B cell (primary cell): ENCODE results near the gene MGAT1. TPM values are rescaled to one million over a fixed set of nuclear protein-coding genes. Genes with fewer than 3 reads are reported as not detected.

Experiments
- ATAC-seq: fragments of 200-7000 bp; cut with Tn5 transposase; one replicate; pipeline ENCODE4 v1.10.0; 2021; ENCODE audit warnings: low read depth, mild to moderate bottlenecking, moderate number of reproducible peaks, moderate library complexity
- CTCF ChIA-PET: fragments of 350-600 bp; sonication (Branson Sonifier 250); formaldehyde crosslinking; loops from one replicate; lab custom pipeline; 2021; ENCODE audit warnings: antibody characterized with exemption, inconsistent platforms; lab: Charles Lee
- POLR2A ChIA-PET: fragments of 350-600 bp; sonication (Branson Sonifier 250); formaldehyde crosslinking; loops from one replicate; lab custom pipeline; 2021; ENCODE audit warnings: antibody characterized with exemption; lab: Charles Lee
- DNase-seq: peaks from one replicate; pipeline ENCODE4 v3.0.0; 2013
- H2AFZ ChIP-seq: 2 replicates; pipeline ENCODE4 v1.6.1; 2012; ENCODE audit warnings: mild to moderate bottlenecking, low read depth, low read length; ENCODE audit not compliant: insufficient read depth, poor library complexity, severe bottlenecking
- H3K27ac ChIP-seq, 2 donors: 1 replicate in 1 of 2; 2 replicates in 1 of 2; pipeline ENCODE4 v1.5.1; 2012 to 2013; ENCODE audit warnings: low read length in 2 of 2, mild to moderate bottlenecking in 2 of 2, moderate library complexity in 1 of 2
- H3K27me3 ChIP-seq, 4 experiments: fragments of 200-600 bp in 1 of 4; sonication (generic) in 1 of 4; replicated peaks in 1 of 4; 1 replicate in 2 of 4; 2 replicates in 2 of 4; pipeline versions ENCODE4 v1.6.1 to v1.7.0; 2013 to 2016; ENCODE audit warnings: low read length in 3 of 4, mild to moderate bottlenecking in 2 of 4, mixed read lengths in 1 of 4, moderate library complexity in 1 of 4; ENCODE audit not compliant: insufficient read depth in 4 of 4, control insufficient read depth in 3 of 4; ENCODE audit errors: control extremely low read depth in 1 of 4
- H3K36me3 ChIP-seq, 2 experiments: replicated peaks in 1 of 2; 1 replicate in 1 of 2; 2 replicates in 1 of 2; pipeline versions ENCODE4 v1.6.1 to v1.7.1; 2013; ENCODE audit warnings: low read length in 1 of 2; ENCODE audit not compliant: insufficient read depth in 2 of 2, control insufficient read depth in 1 of 2; ENCODE audit errors: control extremely low read depth in 1 of 2, extremely low read depth in 1 of 2
- H3K4me1 ChIP-seq, 2 donors: fragments of 200-600 bp in 1 of 2; sonication (generic) in 1 of 2; 1 replicate in 1 of 2; 2 replicates in 1 of 2; pipeline versions ENCODE4 v1.5.1 to v1.6.1; 2013 to 2017; ENCODE audit warnings: low read length in 2 of 2; ENCODE audit not compliant: control insufficient read depth in 2 of 2, insufficient read depth in 2 of 2
- H3K4me2 ChIP-seq: replicated peaks from 2 replicates; pipeline ENCODE3; 2012; ENCODE audit warnings: mild to moderate bottlenecking, low read depth, low read length; ENCODE audit not compliant: poor library complexity, severe bottlenecking
- H3K4me3 ChIP-seq, 5 experiments: fragments of 200-600 bp in 1 of 5; sonication (generic) in 1 of 5; 1 replicate in 3 of 5; 2 replicates in 2 of 5; pipeline versions ENCODE4 v1.5.1 to v1.7.0; 2011 to 2016; ENCODE audit warnings: low read length in 4 of 5, mild to moderate bottlenecking in 4 of 5, low read depth in 2 of 5, control low read depth in 1 of 5, moderate library complexity in 1 of 5; ENCODE audit not compliant: insufficient read depth in 1 of 5; ENCODE audit errors: control extremely low read depth in 1 of 5, extremely low read depth in 1 of 5
- H3K79me2 ChIP-seq: fragments of 200-600 bp; sonication (generic); one replicate; pipeline ENCODE4 v1.6.0; 2016; ENCODE audit warnings: low read length; ENCODE audit not compliant: control insufficient read depth, insufficient read depth
- H3K9ac ChIP-seq: fragments of 200-600 bp; sonication (generic); 2 replicates; pipeline ENCODE4 v1.6.1; 2017; ENCODE audit warnings: mild to moderate bottlenecking, low read length, moderate library complexity
- H3K9me3 ChIP-seq, 3 donors: one replicate each; pipeline versions ENCODE4 v1.6.1 to v1.7.1; 2013; ENCODE audit warnings: low read length in 2 of 3; ENCODE audit not compliant: control insufficient read depth in 2 of 3, insufficient read depth in 1 of 3; ENCODE audit errors: control extremely low read depth in 1 of 3
- H4K20me1 ChIP-seq: 2 replicates; pipeline ENCODE4 v1.6.0; 2012; ENCODE audit warnings: mild to moderate bottlenecking, low read length; ENCODE audit not compliant: insufficient read depth, control insufficient read depth, poor library complexity, severe bottlenecking
- H3K27ac Mint-ChIP-seq: one replicate; pipeline ENCODE4 v1.8.0; 2021; ENCODE audit warnings: mixed read lengths
- H3K27me3 Mint-ChIP-seq: one replicate; pipeline ENCODE4 v1.8.0; 2021; ENCODE audit warnings: mixed read lengths
- H3K4me1 Mint-ChIP-seq: one replicate; pipeline ENCODE4 v1.8.0; 2021; ENCODE audit warnings: mixed read lengths
- H3K4me3 Mint-ChIP-seq: one replicate; pipeline ENCODE4 v1.8.0; 2021; ENCODE audit warnings: mixed read lengths
- H3K9me3 Mint-ChIP-seq: one replicate; pipeline ENCODE4 v1.8.0; 2022; ENCODE audit warnings: mixed read lengths; ENCODE audit not compliant: insufficient read depth
- EZH2 ChIP-seq: IDR thresholded peaks from 2 replicates; pipeline ENCODE4 v1.6.1; 2012; ENCODE audit warnings: borderline replicate concordance, low read depth, mild to moderate bottlenecking, moderate library complexity, low read length; ENCODE audit not compliant: insufficient read depth, poor library complexity, severe bottlenecking
- WGBS: methylation state at CpG from one replicate; pipeline ENCODE4 v1.1.5; 2013; ENCODE audit warnings: missing lambda C conversion rate; ENCODE audit not compliant: insufficient coverage; 5-methylcytosine and 5-hydroxymethylcytosine counted together
- intact Hi-C: fragments of 100-400 bp; cut with micrococcal nuclease; formaldehyde crosslinking; loops from one replicate; pipeline ENCODE4 v1.10.0; 2022
- polyA plus RNA-seq: library from polyadenylated mRNA; depleted of rRNA; stranded (reverse); fragments of >200 nt; gene quantifications from 2 replicates; pipeline ENCODE4 v1.2.3, GENCODE V29; 2012
- total RNA-seq, 2 donors: library from RNA; stranded (reverse); fragments of 120-200 nt in 1 of 2; gene quantifications; 1 replicate in 1 of 2; 2 replicates in 1 of 2; pipeline versions ENCODE4 v1.2.3 to v1.2.4, GENCODE V29; 2013 to 2022
- TF ChIP-seq, protein P1 (sequence below): fragments of 200-600 bp; IDR thresholded peaks from one replicate; pipeline ENCODE4 v1.8.0; 2022; ENCODE audit warnings: antibody characterized with exemption, mild to moderate bottlenecking

MGAT1 gene
- total and polyA plus RNA-seq, 2 donors (not counting 1 experiment from before 2014, with no cell fraction given), result 81.2 to 140 TPM

DNA sequence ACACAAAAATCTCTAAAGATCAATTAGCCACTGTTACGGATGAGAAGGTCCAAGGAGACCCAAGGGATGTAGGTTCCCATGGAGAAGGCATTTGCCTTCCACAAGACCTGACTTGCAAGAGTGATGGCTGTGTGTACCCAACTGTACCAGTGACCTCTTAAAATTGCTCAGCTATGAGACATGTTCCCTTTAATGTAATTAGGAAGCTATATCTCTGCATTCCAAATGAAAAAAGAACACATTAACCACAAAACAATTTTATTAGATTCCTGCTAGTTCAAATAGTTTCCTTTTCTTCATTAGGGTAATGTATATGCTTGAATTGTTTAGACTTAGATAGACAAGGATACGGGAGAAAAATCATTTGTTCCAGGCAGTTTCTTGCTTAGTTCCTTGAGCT is 66.1 kb downstream of the MGAT1 start:
- DNase-seq (no peak), ATAC-seq (no peak)
- H3K9me3 ChIP-seq, result no peaks in the 10 kb centered on the region
- ChIA-PET CTCF (interaction anchor here (1.1 kb wide), 1 partner anchor 18 kb away, joined by 4 read pairs; no protein-coding TSS in a partner anchor), POLR2A (no interaction called here)
- H3K27me3 Mint-ChIP-seq, result peaks cover 24% of the 10 kb centered on the region
- TF ChIP-seq, protein P1, sequence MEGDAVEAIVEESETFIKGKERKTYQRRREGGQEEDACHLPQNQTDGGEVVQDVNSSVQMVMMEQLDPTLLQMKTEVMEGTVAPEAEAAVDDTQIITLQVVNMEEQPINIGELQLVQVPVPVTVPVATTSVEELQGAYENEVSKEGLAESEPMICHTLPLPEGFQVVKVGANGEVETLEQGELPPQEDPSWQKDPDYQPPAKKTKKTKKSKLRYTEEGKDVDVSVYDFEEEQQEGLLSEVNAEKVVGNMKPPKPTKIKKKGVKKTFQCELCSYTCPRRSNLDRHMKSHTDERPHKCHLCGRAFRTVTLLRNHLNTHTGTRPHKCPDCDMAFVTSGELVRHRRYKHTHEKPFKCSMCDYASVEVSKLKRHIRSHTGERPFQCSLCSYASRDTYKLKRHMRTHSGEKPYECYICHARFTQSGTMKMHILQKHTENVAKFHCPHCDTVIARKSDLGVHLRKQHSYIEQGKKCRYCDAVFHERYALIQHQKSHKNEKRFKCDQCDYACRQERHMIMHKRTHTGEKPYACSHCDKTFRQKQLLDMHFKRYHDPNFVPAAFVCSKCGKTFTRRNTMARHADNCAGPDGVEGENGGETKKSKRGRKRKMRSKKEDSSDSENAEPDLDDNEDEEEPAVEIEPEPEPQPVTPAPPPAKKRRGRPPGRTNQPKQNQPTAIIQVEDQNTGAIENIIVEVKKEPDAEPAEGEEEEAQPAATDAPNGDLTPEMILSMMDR, result no peak
- no peak for TF ChIP-seq EZH2
- no peaks in the 10 kb centered on the region for H3K4me1 Mint-ChIP-seq
- H3K4me1 ChIP-seq, result no peaks in the 10 kb centered on the region
- WGBS, result 100% methylated on average over 1 of the region's 2 CpGs
- H2AFZ ChIP-seq, result no peak overlapping the region
- intact Hi-C loops, result no loop called here
- H3K4me3 ChIP-seq, result no peak overlapping the region
- H3K27ac ChIP-seq, result no peak overlapping the region
- no peak overlapping the region for H3K27ac Mint-ChIP-seq
- no peak overlapping the region for H3K4me2 ChIP-seq
- no peaks in the 10 kb centered on the region for H4K20me1 ChIP-seq
- no peaks in the 10 kb centered on the region for H3K9me3 Mint-ChIP-seq
- no peaks in the 10 kb centered on the region for H3K79me2 ChIP-seq
- no peak overlapping the region for H3K4me3 Mint-ChIP-seq
- H3K27me3 ChIP-seq, result peaks cover 0 to 10% (median 3%) of the 10 kb centered on the region in 4 experiments
- H3K9ac ChIP-seq, result no peak overlapping the region
- no peaks in the 10 kb centered on the region for H3K36me3 ChIP-seq

Other genes starting within 250 kb of the MGAT1 start
- gene SCGB3A1, start 211.3 kb downstream of the MGAT1 start, total RNA-seq, result not detected in 2 replicates
- not detected in 2 replicates for gene SCGB3A1, start 211.3 kb downstream of the MGAT1 start, polyA plus RNA-seq
- not detected in 2 replicates for gene FLT4, start 153.2 kb downstream of the MGAT1 start, total RNA-seq
- gene FLT4, start 153.2 kb downstream of the MGAT1 start, polyA plus RNA-seq, result 0.01 and 0.61 TPM in 2 replicates
- not detected in 2 replicates for gene OR2Y1, start 62.7 kb downstream of the MGAT1 start, total RNA-seq
- gene OR2Y1, start 62.7 kb downstream of the MGAT1 start, polyA plus RNA-seq, result not detected in 2 replicates
- gene ZFP62, start 58.5 kb upstream of the MGAT1 start, total RNA-seq, result 61.8 and 65.1 TPM in 2 replicates
- 19.1 and 19.9 TPM in 2 replicates for gene ZFP62, start 58.5 kb upstream of the MGAT1 start, polyA plus RNA-seq
- gene BTNL8, start 96.4 kb upstream of the MGAT1 start, total RNA-seq, result not detected in 2 replicates
- not detected in 2 replicates for gene BTNL8, start 96.4 kb upstream of the MGAT1 start, polyA plus RNA-seq
- gene BTNL3, start 186.0 kb upstream of the MGAT1 start, total RNA-seq, result not detected in 2 replicates
- gene BTNL3, start 186.0 kb upstream of the MGAT1 start, polyA plus RNA-seq, result not detected in 2 replicates
- 160 and 173 TPM in 2 replicates for gene BTNL9, start 237.5 kb upstream of the MGAT1 start, total RNA-seq
- 18.4 and 40.7 TPM in 2 replicates for gene BTNL9, start 237.5 kb upstream of the MGAT1 start, polyA plus RNA-seq